Fibroblast of skin of right quadriceps (primary cell): Measurements from ENCODE around the gene KIT.

Source experiments
- DNase-seq: peaks from one replicate; pipeline ENCODE4 v3.0.0-alpha.2; 2013

Gene KIT

DNA sequence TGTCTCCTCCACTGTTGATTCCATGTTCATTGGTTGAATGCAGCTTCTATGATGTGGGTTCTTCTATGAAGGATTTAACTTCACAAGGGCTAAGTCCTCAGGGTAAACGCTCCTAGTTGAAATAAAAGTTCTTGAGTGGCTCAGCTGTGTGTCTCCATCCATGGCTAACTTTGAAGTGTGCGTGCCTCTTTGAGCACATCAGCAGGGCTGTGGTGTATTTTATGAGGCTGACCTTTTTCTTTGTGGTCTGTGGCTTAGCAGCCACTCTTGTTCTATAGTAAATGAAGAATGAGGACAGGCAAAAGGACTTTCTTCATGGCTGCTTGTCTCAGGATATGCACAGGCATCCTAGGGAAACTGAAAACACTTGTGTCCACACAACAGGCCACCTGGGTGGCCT is 88.5 kb downstream of the KIT start:
- peak; percentile 56 for DNase-seq

DNA sequence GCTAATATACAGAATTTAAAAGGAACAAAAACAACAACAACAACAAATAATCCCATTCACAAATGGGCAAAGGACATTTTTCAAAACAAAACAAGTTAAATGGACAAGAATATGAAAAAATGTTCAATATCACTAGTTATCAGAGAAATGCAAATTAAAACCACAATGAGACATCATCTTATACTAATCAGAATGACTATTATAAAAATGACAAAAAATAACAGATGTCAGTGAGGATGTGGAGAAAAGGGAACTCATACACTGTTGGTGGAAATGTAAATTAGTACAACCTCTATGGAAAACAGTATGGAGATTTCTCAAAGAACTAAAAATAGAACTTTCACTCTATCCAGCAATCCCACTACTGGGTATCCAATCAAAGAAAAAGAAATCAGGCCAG is 92.6 kb downstream of the KIT start:
- DNase-seq: no peak

DNA sequence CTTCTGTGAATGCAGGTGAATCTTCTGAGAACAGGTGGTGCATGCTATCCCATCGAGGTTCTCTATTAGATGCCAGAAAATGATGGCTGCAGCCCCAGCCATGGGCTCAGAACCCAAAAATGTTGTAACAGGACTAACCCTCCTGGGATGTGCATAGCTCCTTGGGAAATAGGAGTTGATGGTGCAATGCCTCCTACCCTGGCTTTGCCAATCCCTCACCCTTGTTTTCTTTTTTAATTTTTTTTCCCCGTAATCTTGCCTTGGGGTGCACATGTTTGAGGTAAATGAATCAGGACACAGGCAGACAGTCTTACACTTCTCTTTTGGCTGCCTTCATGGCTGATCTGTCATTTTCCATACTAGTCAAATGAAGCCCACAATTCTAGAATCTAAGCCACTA is 96.6 kb downstream of the KIT start:
- DNase-seq: no peak

DNA sequence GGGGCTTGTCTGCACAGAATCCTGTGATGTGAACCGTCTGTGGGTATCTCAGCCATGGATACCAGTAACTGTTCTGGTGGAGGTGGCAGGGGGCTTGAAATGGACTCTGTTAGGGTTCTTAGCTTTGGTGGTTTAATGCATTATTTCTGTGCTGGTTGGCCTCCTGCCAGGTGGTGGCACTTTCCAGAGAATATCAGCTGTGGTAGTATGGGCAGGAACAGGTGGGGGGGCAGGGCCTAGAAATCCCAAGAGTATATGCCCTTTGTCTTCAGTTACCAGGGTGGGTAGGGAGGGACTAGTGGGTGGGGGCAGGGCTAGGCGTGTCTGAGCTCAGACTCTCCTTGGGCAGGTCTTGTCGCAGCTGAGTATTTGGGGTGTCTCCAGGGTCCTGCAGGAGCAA is 106.7 kb downstream of the KIT start:
- no peak for DNase-seq

DNA sequence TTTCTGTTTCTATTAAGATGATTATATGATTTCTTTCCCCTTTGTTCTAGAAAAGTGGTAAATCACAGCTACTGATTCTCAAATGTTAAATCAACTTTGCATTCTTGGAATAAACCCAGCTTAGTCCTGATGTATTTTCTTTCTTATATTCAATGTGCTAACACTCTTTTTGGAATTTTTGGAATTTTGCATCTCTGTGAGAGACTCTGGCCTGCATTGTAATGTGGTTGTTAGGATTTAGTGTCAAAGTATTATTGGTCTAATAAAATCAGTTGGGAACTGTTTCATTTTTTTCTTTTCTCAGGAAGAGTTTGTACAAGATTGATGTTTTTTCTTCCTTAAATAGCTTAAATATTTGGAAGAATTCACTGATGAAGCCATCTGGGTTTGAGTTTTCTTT is 109.6 kb downstream of the KIT start:
- DNase-seq: peak; percentile 76

DNA sequence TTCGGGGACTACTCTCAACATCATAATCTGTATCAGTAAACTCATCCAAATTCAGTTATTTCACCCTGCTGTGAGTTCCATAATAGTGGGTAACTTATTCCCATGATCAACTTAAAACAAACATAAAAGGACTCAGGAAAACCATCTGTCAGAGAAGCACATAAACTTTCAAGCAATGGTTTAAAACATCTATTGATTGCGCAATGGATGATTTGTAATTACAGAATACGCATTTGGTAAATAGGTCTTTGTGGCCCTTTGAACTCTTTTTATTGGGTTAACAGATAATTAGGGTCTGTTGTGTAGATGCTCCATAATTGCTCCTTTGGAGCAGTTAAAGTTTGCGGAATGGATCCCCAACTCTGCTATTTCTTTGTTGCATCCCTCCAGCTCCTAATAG is 115.3 kb downstream of the KIT start:
- no peak for DNase-seq

DNA sequence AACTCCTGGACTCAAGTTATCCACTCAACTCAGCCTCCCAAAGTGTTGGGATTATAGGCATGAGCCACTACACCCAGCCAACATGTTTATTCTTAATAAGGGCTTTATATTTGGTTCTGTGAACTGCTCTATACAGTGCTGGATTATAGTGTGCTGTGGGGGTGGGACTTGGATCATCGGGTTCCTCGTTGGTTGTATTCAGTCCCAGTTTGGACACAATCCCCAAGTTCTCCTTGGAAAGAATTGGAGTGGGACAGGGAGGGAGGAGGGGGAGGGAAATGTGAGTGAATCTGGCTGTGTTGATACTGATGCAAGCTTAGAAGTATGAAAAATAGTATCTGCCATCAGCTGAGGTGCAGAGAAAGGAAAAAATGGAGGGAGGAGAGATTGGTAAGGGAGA is 121.3 kb downstream of the KIT start:
- DNase-seq: no peak

DNA sequence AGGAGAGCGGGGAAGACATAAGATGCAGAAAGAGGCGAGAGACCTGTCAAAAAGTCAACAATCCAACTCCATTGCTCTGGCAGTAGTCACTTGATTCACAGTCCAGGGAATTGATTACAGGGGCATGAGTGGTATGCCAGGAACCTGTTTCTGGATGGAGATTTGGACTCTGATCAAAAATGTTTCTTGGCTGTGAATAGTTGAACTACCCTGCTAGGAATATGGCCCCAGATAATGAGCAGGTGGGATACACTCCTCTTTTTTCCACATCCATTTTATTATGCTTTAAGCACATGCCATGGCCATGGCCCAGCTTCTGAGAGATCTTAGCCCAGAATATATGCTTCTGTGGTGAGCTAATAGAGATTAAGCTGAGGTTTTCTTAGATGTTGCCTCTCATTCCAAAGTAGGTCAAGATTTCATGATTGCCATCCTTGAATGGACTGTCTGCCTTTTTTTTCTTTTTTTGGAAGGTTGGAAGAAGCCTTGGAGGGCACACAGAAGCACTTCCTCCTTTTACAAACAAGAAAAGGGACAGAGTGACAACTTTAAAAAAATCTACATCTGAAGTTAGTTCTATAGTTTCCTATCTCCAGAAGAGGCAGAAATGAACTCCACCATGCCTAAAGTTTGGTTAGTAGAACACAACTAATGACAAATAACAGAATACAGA is 121.9 kb downstream of the KIT start:
- no peak for DNase-seq

DNA sequence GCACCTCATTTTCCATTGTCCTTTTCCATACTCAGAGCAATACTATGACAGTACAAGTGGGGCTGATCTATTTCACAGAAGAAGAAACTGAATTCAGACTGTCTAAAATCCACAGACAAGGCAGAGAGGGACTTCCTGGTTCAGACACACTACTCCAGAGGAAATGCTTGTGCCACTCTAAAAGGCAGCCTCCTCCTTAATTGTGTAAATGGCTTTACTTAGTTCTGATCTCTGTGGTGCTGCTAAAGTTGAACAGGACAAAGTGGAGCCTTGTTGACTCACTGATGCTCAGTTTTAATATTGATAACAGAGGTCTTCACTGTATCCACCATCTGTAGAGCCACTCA is 122.4 kb downstream of the KIT start:
- DNase-seq: no peak

DNA sequence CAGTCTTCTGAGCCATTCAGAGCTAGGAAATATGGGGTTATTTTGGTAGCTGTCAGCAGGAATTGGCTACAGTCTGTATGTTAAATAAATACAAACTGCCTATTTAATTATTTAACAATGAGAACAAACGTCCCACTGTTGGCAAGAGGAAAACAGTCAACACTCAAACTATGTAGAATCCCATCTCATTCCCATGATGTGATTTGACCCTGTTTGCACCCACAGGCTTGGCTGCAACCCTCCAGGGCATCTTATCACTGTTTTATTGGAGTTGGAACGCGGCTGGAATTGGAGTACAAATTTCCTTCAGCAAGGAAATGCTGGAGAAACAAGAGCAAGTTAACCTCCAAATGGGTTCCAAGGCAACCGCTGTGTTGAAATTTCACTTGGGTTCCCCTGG is 124.0 kb downstream of the KIT start:
- DNase-seq: no peak

DNA sequence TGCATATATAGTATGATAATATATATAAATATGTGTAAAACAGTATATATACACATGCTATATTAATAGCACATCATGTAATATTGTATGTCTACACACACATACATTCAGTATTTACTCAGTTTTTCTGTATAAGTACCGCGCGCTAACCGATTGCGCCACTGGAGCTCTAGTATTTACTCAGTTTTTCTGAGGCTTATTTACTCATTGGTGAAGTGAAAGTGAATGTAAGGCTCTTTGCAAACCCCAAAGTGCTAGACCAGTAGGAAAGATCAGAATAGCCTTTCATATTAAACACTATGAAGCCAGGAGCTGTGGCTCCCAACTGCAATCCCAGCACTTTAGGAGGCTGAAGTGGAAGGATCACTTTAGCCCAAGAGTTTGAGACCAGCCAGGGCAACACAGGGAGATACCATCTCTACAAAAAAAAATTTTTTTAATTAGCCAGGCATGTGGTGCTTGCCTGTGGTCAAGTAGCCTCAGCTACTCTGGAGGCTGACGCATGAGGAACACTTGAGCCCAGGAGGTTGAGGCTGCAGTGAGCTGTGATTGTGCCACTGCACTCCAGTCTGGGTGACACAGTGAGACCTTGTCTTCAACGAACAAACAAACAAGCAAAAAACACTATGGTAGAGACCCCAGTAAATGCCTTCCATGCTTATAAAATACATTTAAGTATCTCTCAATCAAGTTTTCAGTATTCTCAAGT is 125.8 kb downstream of the KIT start:
- DNase-seq: peak; percentile 20

DNA sequence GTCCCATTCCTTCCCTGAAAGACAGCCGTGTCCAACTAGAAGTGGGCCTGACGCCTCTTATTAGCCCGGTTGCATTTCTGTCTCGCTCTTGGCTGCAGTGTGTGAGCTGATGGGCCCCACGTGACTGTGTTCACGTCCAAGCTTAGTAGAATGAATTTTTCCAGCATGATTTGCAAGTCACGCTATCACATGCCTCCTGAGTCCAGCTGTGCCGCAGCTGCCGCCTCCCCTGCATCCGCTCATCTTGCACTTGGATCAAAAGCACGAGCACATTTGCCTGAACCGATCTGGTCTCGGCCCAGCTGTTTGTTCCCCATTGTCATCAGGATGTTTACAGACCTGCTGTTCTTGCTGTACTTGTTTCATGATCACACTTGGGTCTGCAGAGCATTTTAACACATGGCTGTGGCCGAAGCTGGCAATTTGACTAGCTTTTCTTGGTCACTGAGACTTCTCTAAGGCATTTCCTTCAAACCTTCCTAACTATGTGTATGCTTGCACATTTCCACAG is 126.5 kb downstream of the KIT start:
- peak; percentile 91 for DNase-seq
